CD14-positive monocyte (primary cell): Measurements from ENCODE around the gene FAM162A. TPM values are rescaled to one million over a fixed set of nuclear protein-coding genes. Genes with fewer than 3 reads are reported as not detected.

Source experiments
- DNase-seq, 3 donors: peaks; one replicate each; pipeline ENCODE4 v3.0.0-alpha.2; 2011 to 2022
- H2AFZ ChIP-seq: 2 replicates; pipeline ENCODE4 v1.6.0; 2012; ENCODE audit warnings: mild to moderate bottlenecking, low read depth, low read length, inconsistent platforms; ENCODE audit not compliant: insufficient read depth, poor library complexity, severe bottlenecking
- H3K27ac ChIP-seq, 2 donors: 1 replicate in 1 of 2; 2 replicates in 1 of 2; pipeline ENCODE4 v1.5.1; 2012 to 2013; ENCODE audit warnings: low read length in 2 of 2, control low read depth in 1 of 2, inconsistent platforms in 1 of 2, low read depth in 1 of 2, mild to moderate bottlenecking in 1 of 2
- H3K27me3 ChIP-seq, 2 donors: one replicate each; pipeline versions ENCODE4 v1.6.0 to v1.6.1; 2011 to 2013; ENCODE audit warnings: low read length in 2 of 2; ENCODE audit not compliant: control insufficient read depth in 2 of 2, insufficient read depth in 2 of 2
- H3K36me3 ChIP-seq, 2 donors: replicated peaks in 1 of 2; 1 replicate in 1 of 2; 2 replicates in 1 of 2; pipeline versions ENCODE4 v1.5.1 to v1.6.1; 2012 to 2013; ENCODE audit warnings: low read length in 2 of 2, control low read depth in 1 of 2, inconsistent platforms in 1 of 2, mild to moderate bottlenecking in 1 of 2; ENCODE audit not compliant: insufficient read depth in 2 of 2, control insufficient read depth in 1 of 2
- H3K4me1 ChIP-seq, 2 donors: 1 replicate in 1 of 2; 2 replicates in 1 of 2; pipeline versions ENCODE4 v1.5.1 to v1.6.1; 2012 to 2013; ENCODE audit warnings: low read length in 2 of 2, control low read depth in 1 of 2, inconsistent platforms in 1 of 2, mild to moderate bottlenecking in 1 of 2, moderate library complexity in 1 of 2; ENCODE audit not compliant: insufficient read depth in 2 of 2, control insufficient read depth in 1 of 2
- H3K4me2 ChIP-seq: replicated peaks from 2 replicates; pipeline ENCODE3; 2012; ENCODE audit warnings: low read length, moderate library complexity, mild to moderate bottlenecking; ENCODE audit not compliant: poor library complexity, severe bottlenecking; ENCODE audit errors: extremely low read depth
- H3K4me3 ChIP-seq, 3 experiments: fragments of 200-600 bp in 1 of 3; sonication (generic) in 1 of 3; replicated peaks in 1 of 3; 1 replicate in 2 of 3; 2 replicates in 1 of 3; pipeline ENCODE4 v1.5.1; 2011 to 2013; ENCODE audit warnings: low read length in 3 of 3, mild to moderate bottlenecking in 3 of 3, control low read depth in 2 of 3, low read depth in 2 of 3, inconsistent platforms in 1 of 3, moderate library complexity in 1 of 3
- H3K79me2 ChIP-seq: 2 replicates; pipeline ENCODE4 v1.6.0; 2012; ENCODE audit warnings: mild to moderate bottlenecking, control low read depth, inconsistent platforms, low read length, moderate library complexity; ENCODE audit not compliant: insufficient read depth
- H3K9ac ChIP-seq: 2 replicates; pipeline ENCODE4 v1.6.0; 2017; ENCODE audit warnings: low read length, mild to moderate bottlenecking; ENCODE audit not compliant: insufficient read depth, poor library complexity, severe bottlenecking
- H3K9me3 ChIP-seq, 2 donors: replicated peaks in 1 of 2; 1 replicate in 1 of 2; 2 replicates in 1 of 2; pipeline versions ENCODE4 v1.5.1 to v1.6.1; 2012 to 2013; ENCODE audit warnings: low read length in 2 of 2, control low read depth in 1 of 2; ENCODE audit not compliant: control insufficient read depth in 1 of 2, insufficient read depth in 1 of 2
- H4K20me1 ChIP-seq: 2 replicates; pipeline ENCODE4 v1.6.0; 2012; ENCODE audit warnings: mild to moderate bottlenecking, low read length, control low read depth, moderate library complexity; ENCODE audit not compliant: insufficient read depth
- H3K27ac Mint-ChIP-seq, 7 donors: one replicate each; pipeline ENCODE4 v1.8.0; 2020; ENCODE audit warnings: mild to moderate bottlenecking in 7 of 7, mixed read lengths in 7 of 7, moderate library complexity in 6 of 7, inconsistent platforms in 2 of 7
- H3K27me3 Mint-ChIP-seq, 3 donors: one replicate each; pipeline ENCODE4 v1.8.0; 2021 to 2022; ENCODE audit warnings: low read depth in 3 of 3, mild to moderate bottlenecking in 3 of 3, mixed read lengths in 3 of 3, moderate library complexity in 3 of 3, inconsistent platforms in 1 of 3
- H3K36me3 Mint-ChIP-seq, 2 donors: one replicate each; pipeline ENCODE4 v1.8.0; 2020; ENCODE audit warnings: mixed read lengths in 2 of 2, inconsistent platforms in 1 of 2, mild to moderate bottlenecking in 1 of 2
- H3K4me1 Mint-ChIP-seq: one replicate; pipeline ENCODE4 v1.8.0; 2020; ENCODE audit warnings: mild to moderate bottlenecking, mixed read lengths
- H3K4me3 Mint-ChIP-seq, 2 donors: one replicate each; pipeline ENCODE4 v1.8.0; 2020; ENCODE audit warnings: mild to moderate bottlenecking in 2 of 2, mixed read lengths in 2 of 2, moderate library complexity in 1 of 2
- H3K9me3 Mint-ChIP-seq, 7 donors: one replicate each; pipeline ENCODE4 v1.8.0; 2020 to 2022; ENCODE audit warnings: mixed read lengths in 7 of 7, mild to moderate bottlenecking in 6 of 7, moderate library complexity in 6 of 7, inconsistent platforms in 2 of 7
- WGBS: methylation state at CpG from one replicate; pipeline ENCODE4 v1.1.5; 2013; ENCODE audit warnings: missing lambda C conversion rate; ENCODE audit not compliant: insufficient coverage; 5-methylcytosine and 5-hydroxymethylcytosine counted together
- intact Hi-C, 2 donors: fragments of 100-400 bp; cut with micrococcal nuclease; formaldehyde crosslinking; loops; one replicate each; pipeline versions ENCODE4 v1.15.0 to v1.15.1; 2023
- polyA plus RNA-seq, 3 donors: library from polyadenylated mRNA; depleted of rRNA in 1 of 3; unstranded in 2 of 3; stranded (reverse) in 1 of 3; fragments of 300-500 nt in 2 of 3; fragments of >200 nt in 1 of 3; fragmentation: Illumina TruSeq in 2 of 3; gene quantifications; 1 replicate in 2 of 3; 2 replicates in 1 of 3; pipeline ENCODE4 v1.2.3, GENCODE V29; 2012 to 2021
- TF ChIP-seq, protein P1 (sequence below): fragments of 200-600 bp; IDR thresholded peaks from one replicate; pipeline ENCODE4 v1.8.0; 2022; ENCODE audit warnings: antibody characterized with exemption, mild to moderate bottlenecking

FAM162A gene
- polyA plus RNA-seq, 3 donors: 6.8 to 28.5 (median 24.2) TPM

DNA sequence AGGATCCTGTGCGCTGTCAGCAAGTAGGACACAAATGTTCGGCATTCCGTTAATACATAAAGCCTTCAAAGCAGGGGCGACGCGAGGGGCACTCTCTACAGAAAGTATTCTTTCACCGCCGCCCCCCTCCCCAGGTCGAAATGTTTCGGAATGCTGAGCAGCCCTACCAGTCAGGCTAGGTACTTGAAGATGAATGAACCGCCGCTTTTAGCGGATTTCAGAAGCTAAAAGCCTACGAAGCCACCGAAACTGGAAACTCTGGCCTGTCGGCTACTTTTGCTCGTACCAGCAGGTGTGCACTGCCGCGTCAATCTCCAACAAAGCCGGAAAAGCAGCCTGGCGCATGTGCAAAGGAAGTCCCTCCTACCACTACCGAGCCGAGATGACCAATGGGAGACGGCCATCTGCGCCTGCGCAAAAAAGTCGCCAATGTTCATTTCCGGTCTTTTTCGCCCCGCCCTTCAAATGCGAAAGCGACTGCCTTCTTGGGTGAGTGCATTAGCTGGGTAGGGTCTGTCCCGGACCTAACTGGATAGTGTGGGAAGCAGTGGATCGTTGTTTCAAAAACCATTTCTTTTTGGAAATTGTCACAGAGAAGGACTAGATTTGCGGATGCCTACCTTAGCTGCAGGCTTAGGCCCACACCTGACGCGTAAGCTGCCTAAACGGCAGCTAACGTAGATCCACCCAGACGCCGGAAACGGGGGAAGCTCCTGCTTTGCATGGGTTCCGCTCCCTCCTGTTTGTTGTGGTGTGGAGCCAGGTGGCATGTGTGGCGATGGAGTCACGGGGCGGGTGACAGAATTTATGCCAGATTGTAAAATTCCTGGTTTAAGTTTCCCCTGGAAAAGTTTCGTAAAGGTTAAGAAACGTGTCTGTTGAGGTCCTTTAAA, 32.0 kb downstream of the FAM162A start, which contains the start of gene WDR5B:
Gene WDR5B, minus strand, starts transcription at position 301 of the 893 bp plus-strand sequence. CDS start 534 bp downstream, outside the sequence.
- TF ChIP-seq, protein P1, sequence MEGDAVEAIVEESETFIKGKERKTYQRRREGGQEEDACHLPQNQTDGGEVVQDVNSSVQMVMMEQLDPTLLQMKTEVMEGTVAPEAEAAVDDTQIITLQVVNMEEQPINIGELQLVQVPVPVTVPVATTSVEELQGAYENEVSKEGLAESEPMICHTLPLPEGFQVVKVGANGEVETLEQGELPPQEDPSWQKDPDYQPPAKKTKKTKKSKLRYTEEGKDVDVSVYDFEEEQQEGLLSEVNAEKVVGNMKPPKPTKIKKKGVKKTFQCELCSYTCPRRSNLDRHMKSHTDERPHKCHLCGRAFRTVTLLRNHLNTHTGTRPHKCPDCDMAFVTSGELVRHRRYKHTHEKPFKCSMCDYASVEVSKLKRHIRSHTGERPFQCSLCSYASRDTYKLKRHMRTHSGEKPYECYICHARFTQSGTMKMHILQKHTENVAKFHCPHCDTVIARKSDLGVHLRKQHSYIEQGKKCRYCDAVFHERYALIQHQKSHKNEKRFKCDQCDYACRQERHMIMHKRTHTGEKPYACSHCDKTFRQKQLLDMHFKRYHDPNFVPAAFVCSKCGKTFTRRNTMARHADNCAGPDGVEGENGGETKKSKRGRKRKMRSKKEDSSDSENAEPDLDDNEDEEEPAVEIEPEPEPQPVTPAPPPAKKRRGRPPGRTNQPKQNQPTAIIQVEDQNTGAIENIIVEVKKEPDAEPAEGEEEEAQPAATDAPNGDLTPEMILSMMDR: no peak
- under 1% methylated on average over 45 of the region's 48 CpGs for WGBS
- no peaks in the 10 kb centered on the region for H3K27me3 Mint-ChIP-seq

DNA sequence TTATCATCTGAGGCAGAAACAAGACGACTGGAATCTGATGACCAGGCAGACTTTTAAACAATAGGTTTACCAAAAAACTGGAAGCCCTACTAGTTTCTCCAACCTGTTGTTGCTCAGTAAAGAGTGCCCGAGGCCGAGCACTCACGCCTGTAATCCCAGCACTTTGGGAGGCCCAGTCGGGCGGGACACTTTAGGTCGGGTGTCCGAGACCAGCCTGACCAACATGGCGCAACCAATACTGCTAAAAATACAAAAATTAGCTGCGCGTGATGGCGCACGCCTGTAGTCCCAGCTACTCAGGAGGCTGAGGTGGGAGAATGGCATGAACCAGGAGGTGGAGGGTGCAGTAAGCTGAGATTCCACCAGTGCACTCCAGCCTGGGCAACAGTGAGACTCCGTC, 33.0 kb downstream of the FAM162A start:
- peaks cover 9 to 17% of the 10 kb centered on the region in 2 donors for H3K36me3 Mint-ChIP-seq

More for the DNA sequence above, 32.0 kb downstream of the FAM162A start, which contains the start of gene WDR5B:
- peak within 1 kb of the TSS; percentile 81 for H3K9ac ChIP-seq
- H3K36me3 Mint-ChIP-seq: peaks cover 4 to 17% of the 10 kb centered on the region in 2 donors
- peak within 1 kb of the TSS; percentile 94 to 98 (median 95) for H3K27ac Mint-ChIP-seq
- H3K9me3 Mint-ChIP-seq: no peaks in the 10 kb centered on the region
- no peaks in the 10 kb centered on the region for H3K27me3 ChIP-seq
- peak within 1 kb of the TSS; percentile 84 for H2AFZ ChIP-seq
- no peaks in the 10 kb centered on the region for H3K9me3 ChIP-seq
- peaks cover 7% of the 10 kb centered on the region for H4K20me1 ChIP-seq
- DNase-seq: peak; percentile 95 to 97 (median 96)
- peak within 1 kb of the TSS; percentile 73 to 97 (median 94) for H3K4me3 ChIP-seq
- peaks cover 0 to 22% of the 10 kb centered on the region in 2 donors for H3K36me3 ChIP-seq
- H3K4me2 ChIP-seq: peak within 1 kb of the TSS; percentile 89
- H3K79me2 ChIP-seq: peaks cover 89% of the 10 kb centered on the region
- H3K4me1 Mint-ChIP-seq: peaks cover 33% of the 10 kb centered on the region
- H3K27ac ChIP-seq: peak within 1 kb of the TSS; percentile 79 to 92
- intact Hi-C loops: loop anchor here (5.0 to 10.0 kb wide), 3 partner anchors 34 to 871 kb away; partner anchors contain the start of genes POLQ (in 2 of the 2), FAM162A (in 1 of the 2), KPNA1 (in 1 of the 2) and MIX23 (in 1 of the 2)
- H3K4me3 Mint-ChIP-seq: peak within 1 kb of the TSS; percentile 93 to 95
- peaks cover 16 to 25% of the 10 kb centered on the region in 2 donors for H3K4me1 ChIP-seq

More for the DNA sequence above, 33.0 kb downstream of the FAM162A start:
- H3K79me2 ChIP-seq: peaks cover 84% of the 10 kb centered on the region
- H3K4me3 ChIP-seq: peak overlapping the region; percentile 73 to 97 (median 94)
- Mint-ChIP-seq H3K9me3 (no peaks in the 10 kb centered on the region), H3K27me3 (no peaks in the 10 kb centered on the region), H3K4me1 (peaks cover 33% of the 10 kb centered on the region), H3K27ac (peak overlapping the region; percentile 94 to 98 (median 95)), H3K4me3 (peak overlapping the region; percentile 93 to 95)
- peaks cover 7% of the 10 kb centered on the region for H4K20me1 ChIP-seq
- H3K9ac ChIP-seq: peak overlapping the region; percentile 81
- H3K27me3 ChIP-seq: no peaks in the 10 kb centered on the region
- H3K27ac ChIP-seq: peak overlapping the region in 1 of 2 donors; percentile 92
- peak overlapping the region; percentile 89 for H3K4me2 ChIP-seq
- intact Hi-C loops: loop anchor here (5.0 to 10.0 kb wide), 3 partner anchors 35 to 872 kb away; partner anchors contain the start of genes POLQ (in 2 of the 2), FAM162A (in 1 of the 2), KPNA1 (in 1 of the 2) and MIX23 (in 1 of the 2)
- DNase-seq: peak in 1 of 3 donors; percentile 4
- peaks cover 16 to 25% of the 10 kb centered on the region in 2 donors for H3K4me1 ChIP-seq
- peak overlapping the region; percentile 84 for H2AFZ ChIP-seq
- 54% methylated on average over 8 of the region's 14 CpGs for WGBS
- H3K9me3 ChIP-seq: no peaks in the 10 kb centered on the region
- TF ChIP-seq, protein P1: no peak
- peaks cover 3 to 25% of the 10 kb centered on the region in 2 donors for H3K36me3 ChIP-seq
